HG03457 (cell line): ENCODE results near the gene NDUFC1.

ENCODE experiments used
- ATAC-seq: cut with Tn5 transposase; IDR thresholded peaks from one replicate; pipeline ENCODE4 v1.9.1; 2021; ENCODE audit warnings: moderate number of reproducible peaks; ENCODE audit not compliant: unreplicated experiment

Gene NDUFC1

GRCh38 chr4:139253046-139253445 lies 49.2 kb downstream of the NDUFC1 start:
- ATAC-seq: no peak

- no peak for ATAC-seq
Observed at GRCh38 chr4:139247700-139248238, 54.5 kb downstream of the NDUFC1 start.

GRCh38 chr4:139247241-139247640 lies 55.0 kb downstream of the NDUFC1 start:
- ATAC-seq: no peak

GRCh38 chr4:139246166-139246565 lies 56.1 kb downstream of the NDUFC1 start:
- ATAC-seq: no peak

GRCh38 chr4:139245590-139245989 lies 56.7 kb downstream of the NDUFC1 start:
- ATAC-seq: no peak

GRCh38 chr4:139243448-139244365 lies 58.6 kb downstream of the NDUFC1 start:
- ATAC-seq: no peak

- ATAC-seq: no peak
Observed at GRCh38 chr4:139242511-139243051, 59.7 kb downstream of the NDUFC1 start.

- ATAC-seq: no peak
Observed at GRCh38 chr4:139241784-139242151, 60.5 kb downstream of the NDUFC1 start.

GRCh38 chr4:139241086-139241783 lies 61.0 kb downstream of the NDUFC1 start:
- ATAC-seq: no peak
